ENCODE measurements around the gene ZNF2. TPM values are rescaled to one million over a fixed set of nuclear protein-coding genes. Genes with fewer than 3 reads are reported as not detected.
A peak's percentile ranks its signal among the peaks of the same experiment; 100 is the strongest.

The ZNF2 gene
- total and polyA plus RNA-seq, 2 of the 13 experiments (the other 11 are each of a cell fraction or from before 2014, with no cell fraction given) = 4.3 to 6.1 TPM

- TF ChIP-seq SOX13 (IDR thresholded peaks at IDR 0.05) = no peak
- TF ChIP-seq SOX13 (CRISPR knock-in tag; conservative IDR thresholded peaks at IDR 0.05 in 1 of 2, IDR thresholded peaks at IDR 0.05 in 1 of 2) = peak in 1 of 2 experiments; percentile 33; a peak in 1 of 4 replicates
- TF ChIP-seq, protein P1, sequence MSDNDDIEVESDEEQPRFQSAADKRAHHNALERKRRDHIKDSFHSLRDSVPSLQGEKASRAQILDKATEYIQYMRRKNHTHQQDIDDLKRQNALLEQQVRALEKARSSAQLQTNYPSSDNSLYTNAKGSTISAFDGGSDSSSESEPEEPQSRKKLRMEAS (IDR thresholded peaks at IDR 0.05) = 0 out of 2 replicates have a peak, but pooled peaks have one; percentile 26
- 0 out of 2 replicates have a peak, but pooled peaks have one; percentile 45 for TF ChIP-seq THRA (CRISPR knock-in tag; IDR thresholded peaks at IDR 0.05; ENCODE audit: borderline replicate concordance)
- no peak for TF ChIP-seq DR1 (CRISPR knock-in tag; IDR thresholded peaks at IDR 0.05)
- TF ChIP-seq HNF4A (CRISPR knock-in tag; IDR thresholded peaks at IDR 0.05) = peak; percentile 81
- TF ChIP-seq ZNF432 (CRISPR knock-in tag; IDR thresholded peaks at IDR 0.05; ENCODE audit: borderline replicate concordance) = no peak
- no peak for TF ChIP-seq BRCA1 (CRISPR knock-in tag; IDR thresholded peaks at IDR 0.05)
- TF ChIP-seq, protein P2, sequence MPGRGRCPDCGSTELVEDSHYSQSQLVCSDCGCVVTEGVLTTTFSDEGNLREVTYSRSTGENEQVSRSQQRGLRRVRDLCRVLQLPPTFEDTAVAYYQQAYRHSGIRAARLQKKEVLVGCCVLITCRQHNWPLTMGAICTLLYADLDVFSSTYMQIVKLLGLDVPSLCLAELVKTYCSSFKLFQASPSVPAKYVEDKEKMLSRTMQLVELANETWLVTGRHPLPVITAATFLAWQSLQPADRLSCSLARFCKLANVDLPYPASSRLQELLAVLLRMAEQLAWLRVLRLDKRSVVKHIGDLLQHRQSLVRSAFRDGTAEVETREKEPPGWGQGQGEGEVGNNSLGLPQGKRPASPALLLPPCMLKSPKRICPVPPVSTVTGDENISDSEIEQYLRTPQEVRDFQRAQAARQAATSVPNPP (CRISPR knock-in tag; IDR thresholded peaks at IDR 0.05) = no peak
- peak; percentile 54 for TF ChIP-seq RARA (CRISPR knock-in tag; IDR thresholded peaks at IDR 0.05)
- no peak for TF ChIP-seq ZNF296 (CRISPR knock-in tag; conservative IDR thresholded peaks at IDR 0.05)
- TF ChIP-seq FOXJ3 (CRISPR knock-in tag; IDR thresholded peaks at IDR 0.05; ENCODE audit: borderline replicate concordance) = peak; percentile 22; the same call in 1 of the 2 replicates
- TF ChIP-seq KLF16 (CRISPR knock-in tag; IDR thresholded peaks at IDR 0.05) = peak in 1 of 2 experiments; percentile 68; a peak in 2 of 4 replicates
- peak; percentile 100 for TF ChIP-seq ZFP90 (CRISPR knock-in tag; IDR thresholded peaks at IDR 0.05; ENCODE audit: borderline replicate concordance)
- TF ChIP-seq GATAD2A (CRISPR knock-in tag; IDR thresholded peaks at IDR 0.05) = peak; percentile 66
- TF ChIP-seq, protein P3, sequence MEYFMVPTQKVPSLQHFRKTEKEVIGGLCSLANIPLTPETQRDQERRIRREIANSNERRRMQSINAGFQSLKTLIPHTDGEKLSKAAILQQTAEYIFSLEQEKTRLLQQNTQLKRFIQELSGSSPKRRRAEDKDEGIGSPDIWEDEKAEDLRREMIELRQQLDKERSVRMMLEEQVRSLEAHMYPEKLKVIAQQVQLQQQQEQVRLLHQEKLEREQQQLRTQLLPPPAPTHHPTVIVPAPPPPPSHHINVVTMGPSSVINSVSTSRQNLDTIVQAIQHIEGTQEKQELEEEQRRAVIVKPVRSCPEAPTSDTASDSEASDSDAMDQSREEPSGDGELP (IDR thresholded peaks at IDR 0.05; ENCODE audit: borderline replicate concordance, low read depth) = peak; percentile 80
- TF ChIP-seq ZNF501 (CRISPR knock-in tag; IDR thresholded peaks at IDR 0.05) = 0 out of 2 replicates have a peak, but pooled peaks have one; percentile 22
- TF ChIP-seq, protein P4, sequence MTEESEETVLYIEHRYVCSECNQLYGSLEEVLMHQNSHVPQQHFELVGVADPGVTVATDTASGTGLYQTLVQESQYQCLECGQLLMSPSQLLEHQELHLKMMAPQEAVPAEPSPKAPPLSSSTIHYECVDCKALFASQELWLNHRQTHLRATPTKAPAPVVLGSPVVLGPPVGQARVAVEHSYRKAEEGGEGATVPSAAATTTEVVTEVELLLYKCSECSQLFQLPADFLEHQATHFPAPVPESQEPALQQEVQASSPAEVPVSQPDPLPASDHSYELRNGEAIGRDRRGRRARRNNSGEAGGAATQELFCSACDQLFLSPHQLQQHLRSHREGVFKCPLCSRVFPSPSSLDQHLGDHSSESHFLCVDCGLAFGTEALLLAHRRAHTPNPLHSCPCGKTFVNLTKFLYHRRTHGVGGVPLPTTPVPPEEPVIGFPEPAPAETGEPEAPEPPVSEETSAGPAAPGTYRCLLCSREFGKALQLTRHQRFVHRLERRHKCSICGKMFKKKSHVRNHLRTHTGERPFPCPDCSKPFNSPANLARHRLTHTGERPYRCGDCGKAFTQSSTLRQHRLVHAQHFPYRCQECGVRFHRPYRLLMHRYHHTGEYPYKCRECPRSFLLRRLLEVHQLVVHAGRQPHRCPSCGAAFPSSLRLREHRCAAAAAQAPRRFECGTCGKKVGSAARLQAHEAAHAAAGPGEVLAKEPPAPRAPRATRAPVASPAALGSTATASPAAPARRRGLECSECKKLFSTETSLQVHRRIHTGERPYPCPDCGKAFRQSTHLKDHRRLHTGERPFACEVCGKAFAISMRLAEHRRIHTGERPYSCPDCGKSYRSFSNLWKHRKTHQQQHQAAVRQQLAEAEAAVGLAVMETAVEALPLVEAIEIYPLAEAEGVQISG (CRISPR knock-in tag; IDR thresholded peaks at IDR 0.05) = 0 out of 2 replicates have a peak, but pooled peaks have one; percentile 26
- peak; percentile 94 for TF ChIP-seq JUND (CRISPR knock-in tag; IDR thresholded peaks at IDR 0.05)
- TF ChIP-seq CTCF (CRISPR knock-in tag; IDR thresholded peaks at IDR 0.05) = peak; percentile 92
- peak; percentile 59 for TF ChIP-seq TEAD3 (CRISPR knock-in tag; optimal IDR thresholded peaks at IDR 0.05; ENCODE audit: borderline replicate concordance)
- TF ChIP-seq CEBPB (IDR thresholded peaks at IDR 0.05; ENCODE audit: borderline replicate concordance, low read depth, low read length) = peak; percentile 91
- TF ChIP-seq FOXK2 (IDR thresholded peaks at IDR 0.05) = no peak
- TF ChIP-seq SKI (IDR thresholded peaks at IDR 0.05; ENCODE audit: partially characterized antibody) = peak; percentile 92
Measured at GRCh38 chr2:95231723-95232122, 66.1 kb downstream of the ZNF2 start (continued).

All from HepG2 (cell line).